G401 (cell line): ENCODE results near the gene ITPR3. TPM values are rescaled to one million over a fixed set of nuclear protein-coding genes. Genes with fewer than 3 reads are reported as not detected.
"Not testable (repeated sequence)": the region's sequence is repeated elsewhere in the genome, so short reads cannot be mapped to it uniquely, and the experiment has no call there.

Experiments
- DNase-seq: peaks from one replicate; pipeline ENCODE4 v3.0.0-alpha.2; 2015; ENCODE audit warnings: low spot score
- in situ Hi-C: cut with HindIII; loops from 2 replicates; pipeline ENCODE4 v1.10.0; 2016; ENCODE audit warnings: low sequenced_read_pairs, mixed read lengths
- total RNA-seq: library from RNA; depleted of rRNA; stranded (reverse); fragments of >200 nt; shearing (Covaris generic); gene quantifications from 2 replicates; pipeline ENCODE4 v1.2.3, GENCODE V29; 2014

The ITPR3 gene
- total RNA-seq, 1 experiment from 2014 or later: 67.9 TPM

- in situ Hi-C loops: no loop called here
- no peak for DNase-seq
Observed at GRCh38 chr6:33609528-33609927, 11.6 kb upstream of the ITPR3 start.

DNA sequence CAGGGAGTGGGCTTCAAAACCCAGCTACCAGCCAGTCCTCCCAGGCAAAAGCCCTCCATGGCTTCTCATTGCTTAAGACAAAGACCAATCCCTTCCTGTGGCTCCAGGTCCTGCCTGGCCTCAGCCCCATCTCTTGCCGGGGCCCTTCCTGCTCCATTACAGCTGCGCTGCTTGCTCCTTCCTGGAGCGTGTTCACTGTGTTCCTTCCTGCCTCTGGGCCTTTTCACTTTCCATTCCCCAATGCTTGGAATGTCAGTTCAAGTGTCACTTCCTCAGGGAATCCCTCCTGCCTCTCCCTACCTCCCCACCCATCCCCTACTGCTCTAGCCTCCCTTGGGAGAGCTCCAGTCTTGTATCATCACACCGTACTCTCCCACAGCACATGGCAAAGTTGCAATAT, 11.1 kb upstream of the ITPR3 start:
- no peak for DNase-seq
- in situ Hi-C loops: no loop called here

GRCh38 chr6:33610779-33611732, 10.1 kb upstream of the ITPR3 start:
- no peak for DNase-seq
- in situ Hi-C loops: no loop called here

- DNase-seq: no peak
Observed at GRCh38 chr6:33613146-33613794, 7.9 kb upstream of the ITPR3 start.

GRCh38 chr6:33613795-33614168, 7.3 kb upstream of the ITPR3 start:
- no peak for DNase-seq
- in situ Hi-C loops: no loop called here

More at GRCh38 chr6:33613146-33613794, 7.9 kb upstream of the ITPR3 start:
- in situ Hi-C loops: no loop called here

GRCh38 chr6:33616113-33616512, 5.0 kb upstream of the ITPR3 start:
- no peak for DNase-seq
- in situ Hi-C loops: no loop called here

DNA sequence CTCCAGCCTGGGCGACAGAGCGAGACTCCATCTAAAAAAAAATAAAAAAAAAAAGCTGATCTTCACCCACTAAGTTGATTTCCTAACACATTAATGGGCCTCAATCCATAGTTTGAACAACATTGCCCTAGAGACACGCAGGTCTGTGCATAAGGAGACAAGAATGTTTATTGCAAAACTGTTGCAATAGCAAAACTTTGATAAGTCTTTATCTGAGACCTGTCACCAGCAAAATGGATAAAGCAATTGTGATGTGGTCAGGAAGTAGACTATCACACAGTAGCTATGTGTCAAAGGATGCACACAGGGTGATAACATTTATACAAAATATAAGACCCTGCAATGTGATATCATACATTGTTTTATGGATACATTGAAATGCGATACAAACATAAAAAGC, 4.2 kb upstream of the ITPR3 start:
- in situ Hi-C loops: no loop called here
- DNase-seq: no peak

DNA sequence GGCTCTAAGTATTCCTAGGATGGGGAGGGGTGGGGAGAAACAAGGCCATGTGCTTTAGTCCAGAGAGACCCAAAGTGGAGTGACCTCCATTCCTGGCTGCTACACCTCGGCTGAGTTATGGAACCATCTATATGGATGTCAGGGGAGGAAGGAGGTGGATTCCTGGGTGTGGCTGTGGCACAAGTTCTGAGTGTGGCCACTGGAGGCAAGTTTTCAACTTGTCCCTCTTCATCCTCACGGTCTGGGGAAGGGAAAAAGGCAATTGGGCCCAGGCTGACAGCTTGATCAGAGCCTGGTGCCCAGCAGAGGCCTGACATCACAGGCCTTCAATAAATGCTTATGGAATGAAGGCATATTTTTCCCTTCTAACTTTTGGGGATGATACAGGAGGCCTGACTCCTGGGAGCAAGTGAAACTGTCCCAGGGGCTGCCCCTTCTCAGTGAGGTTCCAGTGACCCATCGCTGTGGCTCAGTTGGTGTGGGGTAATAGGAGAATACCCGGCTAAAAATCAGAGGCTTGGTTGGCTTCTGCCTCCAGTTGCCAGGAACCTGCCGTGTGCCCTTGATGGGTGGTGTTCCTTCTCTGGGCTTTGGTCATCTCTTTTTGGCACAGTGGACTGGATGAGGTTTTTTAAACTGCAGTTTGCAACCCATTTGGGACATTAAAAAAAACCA, 1.8 kb upstream of the ITPR3 start:
- in situ Hi-C loops: no loop called here
- no peak for DNase-seq

- in situ Hi-C loops: no loop called here
- DNase-seq: no peak
Observed at GRCh38 chr6:33620158-33620855, 815 bp upstream of the ITPR3 start.

DNA sequence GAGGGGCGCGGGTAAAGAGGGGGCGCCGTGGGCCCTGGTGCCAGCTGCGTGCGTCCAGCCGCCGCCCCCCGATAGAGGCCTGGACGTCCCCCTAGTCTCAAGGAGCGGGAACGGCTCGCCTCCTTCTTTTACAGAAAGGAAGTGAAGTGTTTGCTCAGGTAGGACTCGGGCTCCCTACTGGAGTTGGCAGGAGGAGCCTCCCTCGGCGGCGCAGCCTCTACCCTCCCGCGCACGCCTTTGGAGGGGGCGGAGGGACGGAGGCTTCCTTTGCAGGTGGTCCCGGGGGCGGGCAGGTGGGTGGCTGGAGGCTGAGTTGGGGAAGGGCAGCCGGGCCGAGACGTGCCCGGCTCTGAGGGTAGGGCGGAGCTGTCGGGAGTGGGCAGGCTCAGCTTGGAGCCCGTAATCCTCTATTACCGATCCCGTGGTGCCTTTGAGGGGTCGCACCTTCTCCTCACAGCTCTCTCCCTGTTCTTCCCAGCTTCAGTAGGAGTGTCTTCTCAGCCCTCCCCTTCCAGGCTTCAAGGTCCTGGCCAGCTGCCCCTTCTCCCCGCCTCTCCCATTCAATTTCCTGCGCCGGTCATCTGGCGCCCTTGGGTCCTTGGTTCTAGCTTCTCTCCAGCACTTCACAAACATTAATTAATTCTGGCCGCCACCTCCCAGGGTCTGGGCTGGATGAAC, 728 bp downstream of the ITPR3 start:
- in situ Hi-C loops: no loop called here
- peak; percentile 52 for DNase-seq

GRCh38 chr6:33622456-33623431, 1.6 kb downstream of the ITPR3 start:
- DNase-seq: no peak
- in situ Hi-C loops: no loop called here

GRCh38 chr6:33623895-33624381, 2.8 kb downstream of the ITPR3 start:
- in situ Hi-C loops: no loop called here
- DNase-seq: no peak

GRCh38 chr6:33624856-33625255, 3.7 kb downstream of the ITPR3 start:
- DNase-seq: no peak
- in situ Hi-C loops: no loop called here

GRCh38 chr6:33627876-33628275, 6.8 kb downstream of the ITPR3 start:
- DNase-seq: no peak
- in situ Hi-C loops: no loop called here

DNA sequence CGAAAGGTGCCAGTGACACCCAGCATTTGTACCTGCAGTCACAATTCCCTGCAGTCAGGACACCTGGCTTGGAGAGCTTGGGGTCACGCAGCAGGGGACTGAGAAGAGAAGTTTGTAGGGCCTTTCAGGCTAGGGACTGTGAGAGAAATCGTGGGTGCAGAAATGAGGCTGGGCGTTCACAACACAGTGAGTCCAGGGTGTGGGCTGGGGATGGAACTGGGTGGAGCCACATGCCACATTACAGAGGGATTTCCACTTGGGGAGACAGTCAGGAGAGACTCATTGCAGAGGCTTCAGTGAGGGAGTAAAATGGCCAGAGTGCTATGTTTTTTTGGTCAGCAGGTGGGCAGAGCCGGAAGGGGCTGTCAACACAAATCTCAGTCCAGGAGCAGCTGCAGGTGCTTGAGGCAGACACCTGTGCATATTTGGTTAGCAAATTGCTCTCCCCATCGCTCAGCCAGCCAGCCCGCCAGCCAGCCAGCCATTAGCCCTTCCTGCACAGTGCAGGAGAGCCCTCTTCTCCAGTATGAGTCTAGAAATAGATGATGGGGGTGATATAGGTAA, 7.4 kb downstream of the ITPR3 start:
- in situ Hi-C loops: no loop called here
- no peak for DNase-seq

- DNase-seq: no peak
- in situ Hi-C loops: no loop called here
Observed at GRCh38 chr6:33630014-33630413, 8.9 kb downstream of the ITPR3 start.

GRCh38 chr6:33631521-33631920, 10.4 kb downstream of the ITPR3 start:
- DNase-seq, in situ Hi-C loops: not testable (repeated sequence)
